ENCODE data around the gene GALNT4.

The GALNT4 gene

DNA sequence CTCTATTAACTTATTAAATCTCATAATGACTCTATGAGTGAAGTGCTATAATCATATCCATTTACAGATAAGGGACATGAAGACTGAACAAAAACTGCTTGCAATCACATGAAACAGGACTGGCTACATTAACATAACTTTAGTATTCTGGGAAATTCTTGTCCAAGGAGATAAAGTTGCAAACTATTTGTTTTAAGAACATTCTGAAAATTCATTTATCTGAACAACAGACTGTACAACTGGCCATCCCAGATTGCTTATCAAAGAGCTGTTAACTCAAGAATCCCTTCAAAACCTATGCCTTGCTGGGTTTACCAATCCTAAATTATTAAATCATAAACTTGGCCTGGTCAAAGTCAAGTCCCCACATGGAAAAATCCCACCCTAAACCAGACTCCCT lies 40.4 kb upstream of the GALNT4 start:
- Histone ChIP-seq H3K27me3 (ENCODE audit: insufficient read depth, low read length, poor library complexity, severe bottlenecking) (no peaks in the 10 kb centered on the region), H3K4me1 (ENCODE audit: insufficient read depth, low read length, poor library complexity, severe bottlenecking) (no peaks in the 10 kb centered on the region), H4K20me1 (ENCODE audit: insufficient read depth, low read length, poor library complexity, severe bottlenecking) (no peaks in the 10 kb centered on the region), H3K36me3 (ENCODE audit: insufficient read depth, low read length) (no peaks in the 10 kb centered on the region), H3K9me3 (ENCODE audit: insufficient read depth, low read depth, low read length) (no peaks in the 10 kb centered on the region), H3F3A (ENCODE audit: low read depth) (no peaks in the 10 kb centered on the region), H2AFZ (ENCODE audit: low read length) (no peak overlapping the region), H3K9ac (ENCODE audit: low read depth, low read length, poor library complexity, severe bottlenecking) (no peak overlapping the region), H3K4me3 (ENCODE audit: low read length, poor library complexity, severe bottlenecking) (no peak overlapping the region), H3K9me2 (replicated peaks; ENCODE audit: low read depth, low read length) (no peaks in the 10 kb centered on the region), H3K79me2 (ENCODE audit: insufficient read depth, low read length) (no peaks in the 10 kb centered on the region), H3K4me2 (ENCODE audit: low read depth, low read length, poor library complexity, severe bottlenecking) (no peak overlapping the region)
- no peak for TF ChIP-seq EZH2phosphoT487 (IDR thresholded peaks at IDR 0.05; ENCODE audit: borderline replicate concordance)
- TF ChIP-seq, protein P1, sequence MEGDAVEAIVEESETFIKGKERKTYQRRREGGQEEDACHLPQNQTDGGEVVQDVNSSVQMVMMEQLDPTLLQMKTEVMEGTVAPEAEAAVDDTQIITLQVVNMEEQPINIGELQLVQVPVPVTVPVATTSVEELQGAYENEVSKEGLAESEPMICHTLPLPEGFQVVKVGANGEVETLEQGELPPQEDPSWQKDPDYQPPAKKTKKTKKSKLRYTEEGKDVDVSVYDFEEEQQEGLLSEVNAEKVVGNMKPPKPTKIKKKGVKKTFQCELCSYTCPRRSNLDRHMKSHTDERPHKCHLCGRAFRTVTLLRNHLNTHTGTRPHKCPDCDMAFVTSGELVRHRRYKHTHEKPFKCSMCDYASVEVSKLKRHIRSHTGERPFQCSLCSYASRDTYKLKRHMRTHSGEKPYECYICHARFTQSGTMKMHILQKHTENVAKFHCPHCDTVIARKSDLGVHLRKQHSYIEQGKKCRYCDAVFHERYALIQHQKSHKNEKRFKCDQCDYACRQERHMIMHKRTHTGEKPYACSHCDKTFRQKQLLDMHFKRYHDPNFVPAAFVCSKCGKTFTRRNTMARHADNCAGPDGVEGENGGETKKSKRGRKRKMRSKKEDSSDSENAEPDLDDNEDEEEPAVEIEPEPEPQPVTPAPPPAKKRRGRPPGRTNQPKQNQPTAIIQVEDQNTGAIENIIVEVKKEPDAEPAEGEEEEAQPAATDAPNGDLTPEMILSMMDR (conservative IDR thresholded peaks at IDR 0.05; ENCODE audit: low read length) = no peak

DNA sequence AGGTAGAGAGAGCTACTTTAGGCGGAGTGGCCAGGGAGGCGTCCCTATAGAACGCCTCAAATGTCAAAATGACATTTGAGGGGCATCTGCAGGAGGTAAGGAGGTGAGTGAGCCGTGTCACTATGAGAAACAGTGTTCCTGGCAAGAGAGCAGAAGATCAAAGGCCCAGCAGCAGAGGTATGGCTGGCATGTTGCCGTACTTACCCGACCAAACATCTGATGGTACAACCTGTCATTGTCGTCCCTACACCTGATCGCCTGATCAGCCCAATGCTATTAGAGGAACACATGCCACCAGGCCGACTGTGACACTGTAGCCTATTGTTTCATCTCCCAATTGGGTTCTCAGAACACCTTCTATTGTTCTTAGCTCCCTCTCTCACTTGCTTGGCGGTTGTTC lies 35.2 kb upstream of the GALNT4 start:
- no peaks in the 10 kb centered on the region for H3K79me2 ChIP-seq (ENCODE audit: insufficient read depth, low read length)
- TF ChIP-seq, protein P1 (conservative IDR thresholded peaks at IDR 0.05; ENCODE audit: low read length) = no peak
- TF ChIP-seq EZH2phosphoT487 (IDR thresholded peaks at IDR 0.05; ENCODE audit: borderline replicate concordance) = no peak
- no peak overlapping the region for H3K4me2 ChIP-seq (ENCODE audit: low read depth, low read length, poor library complexity, severe bottlenecking)
- H4K20me1 ChIP-seq (ENCODE audit: insufficient read depth, low read length, poor library complexity, severe bottlenecking) = no peaks in the 10 kb centered on the region
- H3K9me2 ChIP-seq (replicated peaks; ENCODE audit: low read depth, low read length) = no peaks in the 10 kb centered on the region
- H3K27me3 ChIP-seq (ENCODE audit: insufficient read depth, low read length, poor library complexity, severe bottlenecking) = no peaks in the 10 kb centered on the region
- H3K9ac ChIP-seq (ENCODE audit: low read depth, low read length, poor library complexity, severe bottlenecking) = no peak overlapping the region
- H2AFZ ChIP-seq (ENCODE audit: low read length) = no peak overlapping the region
- H3F3A ChIP-seq (ENCODE audit: low read depth) = no peaks in the 10 kb centered on the region
- H3K4me1 ChIP-seq (ENCODE audit: insufficient read depth, low read length, poor library complexity, severe bottlenecking) = no peaks in the 10 kb centered on the region
- no peaks in the 10 kb centered on the region for H3K36me3 ChIP-seq (ENCODE audit: insufficient read depth, low read length)
- H3K9me3 ChIP-seq (ENCODE audit: insufficient read depth, low read depth, low read length) = no peaks in the 10 kb centered on the region
- no peak overlapping the region for H3K4me3 ChIP-seq (ENCODE audit: low read length, poor library complexity, severe bottlenecking)

DNA sequence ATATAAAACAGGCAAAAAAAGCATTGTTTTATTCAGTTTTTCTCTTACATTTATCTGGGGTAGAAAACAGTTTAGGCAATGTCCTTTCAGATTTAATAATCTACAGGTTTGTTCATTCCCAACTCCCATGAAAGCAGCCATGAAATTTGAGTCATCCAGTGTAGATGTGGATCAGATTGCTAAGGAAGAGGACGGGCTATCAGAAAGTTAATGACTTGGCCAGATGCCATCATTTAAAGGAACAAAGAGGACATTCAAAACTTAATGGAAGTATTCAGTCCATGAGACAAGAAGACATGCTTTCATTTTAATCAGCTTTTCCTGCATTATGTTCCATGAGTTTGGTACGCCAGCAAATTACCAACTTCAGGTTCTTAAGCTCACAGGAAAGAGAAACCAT lies 32.4 kb upstream of the GALNT4 start:
- H3K4me3 ChIP-seq (ENCODE audit: low read length, poor library complexity, severe bottlenecking) = no peak overlapping the region
- H3K4me1 ChIP-seq (ENCODE audit: insufficient read depth, low read length, poor library complexity, severe bottlenecking) = no peaks in the 10 kb centered on the region
- H3K9me3 ChIP-seq (ENCODE audit: insufficient read depth, low read depth, low read length) = no peaks in the 10 kb centered on the region
- TF ChIP-seq EZH2phosphoT487 (IDR thresholded peaks at IDR 0.05; ENCODE audit: borderline replicate concordance) = no peak
- TF ChIP-seq, protein P1 (conservative IDR thresholded peaks at IDR 0.05; ENCODE audit: low read length) = no peak
- H3K4me2 ChIP-seq (ENCODE audit: low read depth, low read length, poor library complexity, severe bottlenecking) = no peak overlapping the region
- no peaks in the 10 kb centered on the region for H3F3A ChIP-seq (ENCODE audit: low read depth)
- no peak overlapping the region for H3K9ac ChIP-seq (ENCODE audit: low read depth, low read length, poor library complexity, severe bottlenecking)
- no peak overlapping the region for H2AFZ ChIP-seq (ENCODE audit: low read length)
- no peaks in the 10 kb centered on the region for H3K9me2 ChIP-seq (replicated peaks; ENCODE audit: low read depth, low read length)
- H4K20me1 ChIP-seq (ENCODE audit: insufficient read depth, low read length, poor library complexity, severe bottlenecking) = no peaks in the 10 kb centered on the region
- H3K79me2 ChIP-seq (ENCODE audit: insufficient read depth, low read length) = no peaks in the 10 kb centered on the region
- H3K27me3 ChIP-seq (ENCODE audit: insufficient read depth, low read length, poor library complexity, severe bottlenecking) = no peaks in the 10 kb centered on the region
- no peaks in the 10 kb centered on the region for H3K36me3 ChIP-seq (ENCODE audit: insufficient read depth, low read length)
